ENCODE measurements around the gene SEC16B. TPM values are rescaled to one million over a fixed set of nuclear protein-coding genes. Genes with fewer than 3 reads are reported as not detected.

The SEC16B gene
- total RNA-seq, 1 experiment from 2014 or later, result 0.07 TPM

DNA sequence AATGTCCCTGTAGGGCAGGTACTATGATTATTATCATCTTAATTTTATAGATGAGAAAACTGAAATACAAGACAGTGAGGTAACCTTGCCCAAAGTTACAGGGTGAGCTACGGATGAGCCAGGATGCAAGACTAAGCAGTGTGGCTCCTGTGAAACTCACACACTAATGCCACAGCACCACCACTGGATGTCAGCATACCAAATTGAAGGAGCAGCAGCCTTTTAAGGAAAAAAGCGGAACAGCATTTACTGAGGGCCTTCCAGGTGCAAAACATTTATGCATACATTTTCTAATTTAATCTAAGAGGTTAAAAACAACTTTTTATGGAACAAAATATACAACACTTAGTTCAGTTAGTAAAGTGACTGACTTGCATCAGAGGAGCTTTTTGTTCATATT, 41.7 kb downstream of the SEC16B start:
- H2AFZ ChIP-seq (ENCODE audit: low read length), result no peak overlapping the region
- no TSS peak for BruUV-seq (replicated peaks)
- TF ChIP-seq EZH2 (IDR thresholded peaks at IDR 0.05; ENCODE audit: low read length, unreplicated experiment) (no peak), EZH2phosphoT487 (IDR thresholded peaks at IDR 0.05; ENCODE audit: borderline replicate concordance, low read length) (no peak)
- TF ChIP-seq, protein P1, sequence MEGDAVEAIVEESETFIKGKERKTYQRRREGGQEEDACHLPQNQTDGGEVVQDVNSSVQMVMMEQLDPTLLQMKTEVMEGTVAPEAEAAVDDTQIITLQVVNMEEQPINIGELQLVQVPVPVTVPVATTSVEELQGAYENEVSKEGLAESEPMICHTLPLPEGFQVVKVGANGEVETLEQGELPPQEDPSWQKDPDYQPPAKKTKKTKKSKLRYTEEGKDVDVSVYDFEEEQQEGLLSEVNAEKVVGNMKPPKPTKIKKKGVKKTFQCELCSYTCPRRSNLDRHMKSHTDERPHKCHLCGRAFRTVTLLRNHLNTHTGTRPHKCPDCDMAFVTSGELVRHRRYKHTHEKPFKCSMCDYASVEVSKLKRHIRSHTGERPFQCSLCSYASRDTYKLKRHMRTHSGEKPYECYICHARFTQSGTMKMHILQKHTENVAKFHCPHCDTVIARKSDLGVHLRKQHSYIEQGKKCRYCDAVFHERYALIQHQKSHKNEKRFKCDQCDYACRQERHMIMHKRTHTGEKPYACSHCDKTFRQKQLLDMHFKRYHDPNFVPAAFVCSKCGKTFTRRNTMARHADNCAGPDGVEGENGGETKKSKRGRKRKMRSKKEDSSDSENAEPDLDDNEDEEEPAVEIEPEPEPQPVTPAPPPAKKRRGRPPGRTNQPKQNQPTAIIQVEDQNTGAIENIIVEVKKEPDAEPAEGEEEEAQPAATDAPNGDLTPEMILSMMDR (conservative IDR thresholded peaks at IDR 0.05; ENCODE audit: low read depth, low read length), result peak; percentile 31; the same call in 1 of the 2 replicates
- H3K9me2 ChIP-seq (replicated peaks; ENCODE audit: low read length), result no peaks in the 10 kb centered on the region
- no peak overlapping the region for H3K27ac ChIP-seq (ENCODE audit: low read length)
- intact Hi-C loops (cut with micrococcal nuclease), result no loop called here
- DNase-seq (peak; percentile 27), ATAC-seq (peak; percentile 33; the same call in 1 of the 2 replicates)
- no peak overlapping the region for H3K4me2 ChIP-seq (ENCODE audit: low read length)
- H3K9me3 ChIP-seq (ENCODE audit: low read length), result no peaks in the 10 kb centered on the region
- H4K20me1 ChIP-seq (ENCODE audit: low read length), result no peaks in the 10 kb centered on the region
- no peaks in the 10 kb centered on the region for H3F3A ChIP-seq (ENCODE audit: low read length, unreplicated experiment)
- H3K4me3 ChIP-seq (ENCODE audit: low read length), result no peak overlapping the region
- H3K36me3 ChIP-seq (ENCODE audit: low read depth, low read length), result no peaks in the 10 kb centered on the region
- ChIA-PET CTCF (no interaction called here), POLR2A (ENCODE audit: unreplicated experiment) (no interaction called here)
- no peak overlapping the region for H3K9ac ChIP-seq (ENCODE audit: low read length)
- no peaks in the 10 kb centered on the region for H3K79me2 ChIP-seq (ENCODE audit: low read length)
- H3K4me1 ChIP-seq (ENCODE audit: insufficient read depth, low read length), result peaks cover 24% of the 10 kb centered on the region
- no peaks in the 10 kb centered on the region for H3K27me3 ChIP-seq (ENCODE audit: low read length)

DNA sequence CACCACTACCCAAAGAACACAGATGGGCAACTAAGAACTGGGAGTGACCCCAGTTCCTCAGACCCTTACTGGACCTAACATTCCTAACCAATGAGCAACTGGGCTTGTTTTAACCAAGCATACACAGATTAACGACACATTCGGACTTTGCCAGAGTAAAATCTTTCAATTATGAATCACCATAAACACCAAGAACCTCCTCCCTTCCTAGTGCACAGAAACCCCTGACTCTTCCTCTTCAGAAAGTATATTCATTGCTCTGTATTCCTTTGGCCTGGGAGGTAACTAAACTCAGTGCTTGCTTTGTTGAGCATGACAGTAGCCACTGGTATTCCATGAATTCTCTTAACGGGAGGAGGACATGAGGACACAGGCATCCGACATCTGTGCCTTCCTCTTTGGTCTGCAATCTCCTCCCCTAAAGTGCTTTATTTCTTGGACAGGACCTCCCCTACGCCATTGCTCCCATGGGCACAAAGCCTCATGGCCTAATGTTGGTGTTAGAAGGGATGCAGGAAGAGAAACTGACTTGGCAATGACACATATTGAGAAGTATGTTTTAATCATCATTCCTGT, 42.7 kb downstream of the SEC16B start:
- DNase-seq (peak; percentile 79), ATAC-seq (peak; percentile 78)
- no TSS peak for BruUV-seq (replicated peaks)
- H2AFZ ChIP-seq (ENCODE audit: low read length), result peak overlapping the region; percentile 57
- H3K36me3 ChIP-seq (ENCODE audit: low read depth, low read length), result no peaks in the 10 kb centered on the region
- ChIA-PET CTCF (no interaction called here), POLR2A (ENCODE audit: unreplicated experiment) (no interaction called here)
- TF ChIP-seq EZH2phosphoT487 (IDR thresholded peaks at IDR 0.05; ENCODE audit: borderline replicate concordance, low read length) (no peak), EZH2 (IDR thresholded peaks at IDR 0.05; ENCODE audit: low read length, unreplicated experiment) (no peak)
- TF ChIP-seq, protein P1 (conservative IDR thresholded peaks at IDR 0.05; ENCODE audit: low read depth, low read length), result no peak
- no peaks in the 10 kb centered on the region for H3F3A ChIP-seq (ENCODE audit: low read length, unreplicated experiment)
- peak overlapping the region; percentile 58 for H3K4me2 ChIP-seq (ENCODE audit: low read length)
- H3K79me2 ChIP-seq (ENCODE audit: low read length), result no peaks in the 10 kb centered on the region
- H3K9me3 ChIP-seq (ENCODE audit: low read length), result no peaks in the 10 kb centered on the region
- H3K27ac ChIP-seq (ENCODE audit: low read length), result peak overlapping the region; percentile 65
- no peak overlapping the region; the same call in 1 of the 2 replicates for H3K4me3 ChIP-seq (ENCODE audit: low read length)
- H3K4me1 ChIP-seq (ENCODE audit: insufficient read depth, low read length), result peaks cover 24% of the 10 kb centered on the region
- no peak overlapping the region for H3K9ac ChIP-seq (ENCODE audit: low read length)
- no peaks in the 10 kb centered on the region for H3K27me3 ChIP-seq (ENCODE audit: low read length)
- H3K9me2 ChIP-seq (replicated peaks; ENCODE audit: low read length), result no peaks in the 10 kb centered on the region
- H4K20me1 ChIP-seq (ENCODE audit: low read length), result no peaks in the 10 kb centered on the region
- intact Hi-C loops (cut with micrococcal nuclease), result no loop called here

DNA sequence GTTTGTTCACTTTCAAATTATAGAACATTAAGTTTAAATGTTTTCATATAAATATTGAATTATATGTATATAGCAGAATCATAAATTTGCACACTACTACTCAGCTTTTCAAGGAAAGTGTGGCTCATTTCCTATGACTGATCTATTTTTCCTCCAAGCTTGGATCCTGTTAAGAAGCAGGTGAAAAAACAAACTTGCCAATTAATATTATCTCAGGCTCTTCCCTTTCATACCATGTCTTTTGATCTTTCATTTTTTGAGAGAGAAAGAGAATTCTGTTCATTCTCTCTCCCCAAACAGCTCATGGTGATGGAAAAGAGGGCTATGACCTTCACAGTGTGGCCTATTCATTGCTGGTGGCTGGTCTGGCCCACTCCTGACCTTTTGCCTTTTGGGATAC, 43.7 kb downstream of the SEC16B start:
- Histone ChIP-seq H3K4me1 (ENCODE audit: insufficient read depth, low read length) (peaks cover 24% of the 10 kb centered on the region), H3K79me2 (ENCODE audit: low read length) (no peaks in the 10 kb centered on the region), H3F3A (ENCODE audit: low read length, unreplicated experiment) (no peaks in the 10 kb centered on the region), H3K27me3 (ENCODE audit: low read length) (no peaks in the 10 kb centered on the region), H4K20me1 (ENCODE audit: low read length) (no peaks in the 10 kb centered on the region), H3K9me2 (replicated peaks; ENCODE audit: low read length) (no peaks in the 10 kb centered on the region), H3K9ac (ENCODE audit: low read length) (no peak overlapping the region), H3K36me3 (ENCODE audit: low read depth, low read length) (no peaks in the 10 kb centered on the region), H3K9me3 (ENCODE audit: low read length) (no peaks in the 10 kb centered on the region), H3K4me2 (ENCODE audit: low read length) (peak overlapping the region; percentile 58), H3K4me3 (ENCODE audit: low read length) (no peak overlapping the region), H3K27ac (ENCODE audit: low read length) (peak overlapping the region; percentile 65; the same call in 1 of the 2 replicates), H2AFZ (ENCODE audit: low read length) (no peak overlapping the region)
- DNase-seq (peak; percentile 10), ATAC-seq (peak; percentile 37; the same call in 1 of the 2 replicates)
- POLR2A ChIA-PET (ENCODE audit: unreplicated experiment), result no interaction called here
- TF ChIP-seq EZH2phosphoT487 (IDR thresholded peaks at IDR 0.05; ENCODE audit: borderline replicate concordance, low read length) (no peak), EZH2 (IDR thresholded peaks at IDR 0.05; ENCODE audit: low read length, unreplicated experiment) (no peak)
- TF ChIP-seq, protein P1 (conservative IDR thresholded peaks at IDR 0.05; ENCODE audit: low read depth, low read length), result no peak
- intact Hi-C loops (cut with micrococcal nuclease), result no loop called here
- BruUV-seq (replicated peaks), result no TSS peak
- CTCF ChIA-PET, result no interaction called here
